Activated CD4-positive, alpha-beta T cell treated with anti-CD3 and anti-CD28 coated beads, Interleukin-2, Interleukin-6, amounts not matched to agents 100 ng/mL and 50 ng/mL, durations not matched to agents 16 hours and 8 hours (primary cell): ENCODE data around the gene AARS1.
"Not testable (repeated sequence)": the region's sequence is repeated elsewhere in the genome, so short reads cannot be mapped to it uniquely, and the experiment has no call there.

Experiments used
- DNase-seq: peaks from one replicate; pipeline ENCODE4 v3.0.0-alpha.2; 2020

AARS1 gene

DNA sequence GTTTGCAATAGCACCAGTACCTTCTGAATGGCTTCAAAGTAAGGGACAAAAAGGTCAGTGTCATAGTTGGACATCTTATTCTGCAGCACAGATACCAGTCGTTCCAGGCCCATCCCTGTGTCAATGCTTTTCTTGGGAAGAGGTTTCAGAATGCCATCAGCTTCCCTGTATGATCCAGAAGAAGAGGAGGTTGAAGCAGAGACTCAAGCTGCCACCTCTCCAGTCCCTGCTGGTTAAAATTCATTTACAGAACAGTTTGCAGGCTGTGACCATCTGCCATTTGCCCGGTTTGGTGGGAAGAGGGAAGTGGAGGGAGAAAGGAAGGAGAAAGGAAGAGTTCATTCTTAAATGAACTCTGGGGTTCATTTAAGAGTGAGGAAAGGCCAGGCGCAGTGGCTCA, 19.1 kb downstream of the AARS1 start:
- no peak for DNase-seq

DNA sequence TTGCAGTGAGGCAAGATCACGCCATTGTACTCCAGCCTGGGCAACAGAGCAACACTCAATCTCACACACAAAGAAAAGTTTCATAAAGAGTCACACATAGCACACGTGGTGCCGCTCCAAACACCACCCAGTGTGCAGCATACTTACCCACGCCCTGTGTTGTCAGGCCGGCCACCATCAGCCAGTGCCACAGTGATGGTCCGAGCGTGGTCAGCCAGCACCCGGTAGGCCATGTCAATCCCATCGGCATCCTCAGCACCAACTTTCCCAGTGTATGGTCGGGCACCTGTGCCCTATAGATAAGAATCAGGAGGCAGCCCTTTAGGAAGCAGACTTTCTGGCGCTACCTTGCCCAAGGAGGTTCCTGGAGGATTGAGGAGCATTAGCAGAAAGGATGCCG, 19.8 kb downstream of the AARS1 start:
- no peak for DNase-seq

- not testable (repeated sequence) for DNase-seq
Observed at GRCh38 chr16:70267922-70268321, 21.4 kb downstream of the AARS1 start.

DNA sequence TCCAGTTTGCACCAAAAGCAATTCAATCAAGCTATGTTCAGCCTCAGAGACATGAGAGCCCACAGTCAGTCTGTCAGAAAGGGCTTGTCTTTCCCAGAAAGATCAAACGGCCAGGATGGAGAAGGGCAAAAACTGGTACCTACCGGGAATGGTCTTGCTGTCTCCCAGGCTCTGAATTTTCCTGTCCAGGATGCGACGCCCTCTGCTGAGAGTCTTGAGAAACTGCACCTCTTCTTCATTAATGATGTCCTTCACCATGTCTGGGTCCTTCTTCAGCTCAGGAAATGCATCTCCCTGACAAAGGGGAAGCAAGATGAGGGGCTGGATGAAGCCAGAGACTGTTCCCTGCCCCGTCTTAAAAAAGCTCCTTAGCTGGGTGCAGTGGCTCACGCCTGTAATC, 21.8 kb downstream of the AARS1 start:
- DNase-seq: peak; percentile 38

- DNase-seq: not testable (repeated sequence)
Observed at GRCh38 chr16:70259903-70260302, 29.4 kb downstream of the AARS1 start.

GRCh38 chr16:70258946-70259345, 30.4 kb downstream of the AARS1 start:
- no peak for DNase-seq

GRCh38 chr16:70258065-70258464, 31.2 kb downstream of the AARS1 start:
- DNase-seq: no peak

DNA sequence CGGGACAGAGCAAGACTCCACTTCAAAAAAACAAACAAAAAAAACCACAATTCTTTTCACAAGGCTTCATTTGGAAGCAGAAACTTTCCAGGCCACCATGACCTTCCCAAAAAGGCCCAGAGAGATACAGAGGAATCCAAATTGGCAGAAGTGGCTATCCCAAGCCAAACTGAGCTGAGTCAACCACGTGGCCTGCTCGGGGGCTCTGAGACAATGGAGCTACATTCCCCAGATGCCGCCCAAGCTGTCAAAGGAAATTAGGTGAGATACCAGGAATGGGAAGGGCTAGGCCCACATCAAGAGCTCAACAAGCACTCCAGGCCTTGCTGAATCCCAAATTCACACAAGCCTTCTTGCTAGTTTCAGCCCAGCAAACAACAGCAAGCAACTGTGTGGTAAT, 31.9 kb downstream of the AARS1 start:
- DNase-seq: no peak

DNA sequence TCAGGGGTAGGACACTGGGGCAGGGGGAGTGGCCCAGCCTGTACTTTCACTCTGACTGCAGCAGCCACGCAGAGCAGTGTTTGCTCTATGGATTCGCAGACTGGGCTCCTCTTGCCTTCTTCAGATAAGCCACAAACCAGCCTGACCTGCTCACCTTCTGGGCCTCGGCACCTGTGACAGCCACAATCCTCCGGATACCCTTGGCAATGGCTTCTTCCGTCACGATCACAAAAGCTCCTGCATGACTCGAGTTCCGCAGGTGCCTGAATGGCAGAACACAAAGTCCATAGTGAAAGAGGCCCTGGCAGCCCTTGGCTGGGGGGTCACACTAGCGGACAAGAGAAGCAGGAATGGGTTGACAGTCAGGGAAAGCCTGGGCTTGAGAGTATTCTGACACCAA, 33.7 kb downstream of the AARS1 start:
- DNase-seq: no peak

DNA sequence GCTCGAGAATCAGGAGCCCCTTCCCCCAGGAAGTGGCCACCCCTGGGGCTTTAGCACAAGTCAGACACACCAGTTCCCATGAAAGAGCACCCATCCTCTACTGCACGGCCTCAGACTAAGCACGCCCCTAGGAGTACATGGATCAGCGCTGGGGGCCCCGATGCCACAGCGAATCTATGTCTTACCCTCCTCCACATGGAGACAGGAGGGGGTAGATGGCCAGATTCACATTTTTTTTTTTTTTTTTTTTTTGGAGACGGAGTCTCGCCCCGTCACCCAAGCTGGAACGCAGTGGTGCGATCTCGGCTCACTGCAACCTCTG, 34.4 kb downstream of the AARS1 start:
- no peak for DNase-seq

- no peak for DNase-seq
Observed at GRCh38 chr16:70254180-70254964, 34.9 kb downstream of the AARS1 start.

- DNase-seq: peak; percentile 50
Observed at GRCh38 chr16:70253291-70254106, 35.8 kb downstream of the AARS1 start.

DNA sequence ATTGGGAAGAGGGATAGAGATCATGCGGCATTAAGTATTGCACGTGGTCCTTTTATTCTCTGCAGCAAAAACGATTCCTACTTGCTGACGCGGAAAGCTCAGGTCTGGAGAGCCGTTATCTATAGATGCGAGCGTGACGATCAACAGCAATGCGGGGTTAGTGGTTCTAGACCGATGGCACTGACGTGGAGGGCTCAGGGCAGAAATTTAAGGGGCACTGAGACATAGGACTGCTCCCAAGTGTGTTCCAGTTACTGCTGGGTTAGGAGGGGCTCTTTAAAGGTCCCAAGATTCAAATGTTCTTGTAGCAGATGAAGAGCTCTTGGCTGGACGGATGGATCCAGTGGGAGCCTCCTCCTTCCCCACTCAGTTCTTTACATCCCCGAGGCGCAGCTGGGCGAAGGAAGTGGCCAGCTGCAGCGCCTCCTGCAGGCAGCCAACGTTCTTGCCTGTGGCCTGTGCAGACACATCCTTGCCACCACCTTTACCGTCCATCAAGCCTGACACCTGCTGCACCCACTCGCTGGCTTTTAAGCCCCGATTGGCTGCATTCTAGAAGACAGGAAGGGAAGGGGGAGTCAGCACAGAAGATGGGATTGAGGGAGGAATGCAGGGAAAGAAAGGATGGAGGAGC, 36.8 kb downstream of the AARS1 start:
- DNase-seq: peak; percentile 39

GRCh38 chr16:70251629-70252354, 37.5 kb downstream of the AARS1 start, which contains the start of gene EXOSC6:
TSS of gene EXOSC6 (minus strand) at chr16:70251940. CDS start at chr16:70251900, 40 bp downstream.
- DNase-seq: peak; percentile 97

DNA sequence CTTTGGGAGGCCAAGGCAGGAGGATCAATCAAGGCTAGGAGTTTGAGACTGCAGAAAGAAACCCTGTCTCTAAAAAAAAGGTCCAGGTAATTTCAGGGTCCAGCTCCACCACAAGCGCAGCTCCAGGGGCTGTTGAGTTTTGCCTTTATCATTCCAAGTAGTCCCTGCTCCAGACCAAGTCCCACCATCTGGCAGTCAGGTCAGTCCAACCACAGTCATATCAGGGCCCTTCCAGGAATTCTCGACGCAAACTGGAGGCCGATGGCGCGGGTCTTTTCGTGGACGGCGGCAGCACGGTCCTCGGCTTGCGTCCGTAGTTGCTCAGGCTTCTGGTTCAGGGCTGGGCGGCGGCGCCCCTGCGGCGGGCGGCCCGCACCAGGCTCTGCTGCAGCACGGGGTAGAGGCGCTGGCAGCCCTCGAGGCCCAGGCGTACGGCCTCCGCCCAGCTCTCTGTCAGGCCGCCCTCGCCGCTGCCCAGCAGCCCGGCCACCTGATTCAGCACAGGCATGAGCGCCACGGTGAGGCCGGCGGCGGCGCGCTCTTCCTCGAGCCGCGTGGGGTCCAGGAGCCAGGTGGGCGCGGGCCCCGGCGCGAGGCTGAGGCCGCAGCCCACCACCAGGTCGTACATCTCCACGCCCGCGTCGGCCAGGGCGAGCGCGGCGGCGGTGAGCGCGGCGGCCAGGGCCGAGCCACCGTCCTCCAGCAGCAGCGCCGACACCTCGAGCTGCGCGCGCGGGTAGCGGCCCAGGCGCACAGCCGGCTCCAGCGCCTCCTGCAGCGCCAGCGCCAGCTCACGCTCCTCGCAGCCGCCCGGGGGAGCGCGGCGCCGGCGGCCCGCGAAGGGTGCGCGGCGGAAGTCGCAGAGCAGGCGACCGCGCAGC, 38.3 kb downstream of the AARS1 start:
- peak; percentile 53 for DNase-seq

- not testable (repeated sequence) for DNase-seq
Observed at GRCh38 chr16:70249697-70250096, 39.6 kb downstream of the AARS1 start.

DNA sequence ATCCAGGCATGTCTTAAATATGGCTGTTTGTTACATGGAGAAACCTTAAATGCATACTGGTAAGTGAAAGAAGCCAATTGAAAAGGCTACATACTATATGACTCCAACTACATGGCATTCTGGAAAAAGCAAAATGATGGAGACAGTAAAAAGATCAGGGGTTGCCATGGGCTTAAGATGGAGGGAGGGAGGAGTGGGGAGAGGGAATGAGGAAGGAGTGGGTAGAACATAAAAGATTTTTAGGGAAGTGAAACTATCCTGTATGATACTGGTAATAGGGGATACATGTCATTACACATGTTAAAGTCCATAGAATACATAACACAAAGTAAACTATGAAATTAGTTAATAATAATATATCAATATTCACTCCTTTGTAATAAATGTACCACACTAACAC, 50.5 kb downstream of the AARS1 start:
- DNase-seq: not testable (repeated sequence)

- not testable (repeated sequence) for DNase-seq
Observed at GRCh38 chr16:70231831-70232230, 57.5 kb downstream of the AARS1 start.

DNA sequence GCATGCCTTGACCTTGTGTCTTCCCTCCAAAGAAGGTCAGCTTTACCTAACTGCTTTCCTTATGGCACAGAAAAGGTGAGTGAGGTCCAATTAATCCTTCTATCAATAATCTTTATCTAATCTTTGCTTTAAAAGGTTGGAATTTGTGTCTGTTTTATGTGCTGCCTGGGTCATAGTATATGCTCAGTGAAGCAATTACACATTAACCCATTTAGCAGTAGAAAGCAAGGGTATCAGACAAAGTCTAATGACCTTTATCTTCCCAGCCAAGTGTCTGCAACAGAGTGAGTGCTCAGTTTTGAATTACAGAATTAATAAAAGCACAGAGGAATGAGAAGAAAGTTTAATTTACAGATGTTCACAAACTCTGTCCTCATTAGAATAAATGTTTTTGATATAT, 63.3 kb downstream of the AARS1 start:
- DNase-seq: not testable (repeated sequence)

GRCh38 chr16:70225430-70225829, 63.9 kb downstream of the AARS1 start:
- DNase-seq: not testable (repeated sequence)

DNA sequence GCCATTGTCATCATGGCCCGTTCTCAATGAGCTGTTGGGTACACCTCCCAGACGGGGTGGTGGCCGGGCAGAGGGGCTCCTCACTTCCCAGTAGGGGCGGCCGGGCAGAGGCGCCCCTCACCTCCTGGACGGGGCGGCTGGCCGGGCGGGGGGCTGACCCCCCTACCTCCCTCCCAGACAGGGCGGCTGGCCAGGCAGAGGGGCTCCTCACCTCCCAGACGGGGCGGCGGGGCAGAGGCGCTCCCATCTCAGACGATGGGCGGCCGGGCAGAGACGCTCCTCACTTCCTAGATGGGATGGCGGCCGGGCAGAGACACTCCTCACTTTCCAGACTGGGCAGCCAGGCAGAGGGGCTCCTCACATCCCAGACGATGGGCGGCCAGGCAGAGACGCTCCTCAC, 64.7 kb downstream of the AARS1 start:
- DNase-seq: not testable (repeated sequence)

GRCh38 chr16:70223971-70224513, 65.3 kb downstream of the AARS1 start:
- DNase-seq: not testable (repeated sequence)
